GM19239 (cell line): ENCODE data around the gene POF1B.
A peak's percentile ranks its signal among the peaks of the same experiment; 100 is the strongest.

Experiments
- DNase-seq: peaks from one replicate; pipeline ENCODE4 v3.0.0; 2011; ENCODE audit warnings: low spot score; ENCODE audit not compliant: insufficient read length
- FAIRE-seq: peaks from 2 replicates; lab custom pipeline; 2011; peaks lifted over from hg19 to GRCh38; lab: Jason Lieb, UNC

The POF1B gene

DNA sequence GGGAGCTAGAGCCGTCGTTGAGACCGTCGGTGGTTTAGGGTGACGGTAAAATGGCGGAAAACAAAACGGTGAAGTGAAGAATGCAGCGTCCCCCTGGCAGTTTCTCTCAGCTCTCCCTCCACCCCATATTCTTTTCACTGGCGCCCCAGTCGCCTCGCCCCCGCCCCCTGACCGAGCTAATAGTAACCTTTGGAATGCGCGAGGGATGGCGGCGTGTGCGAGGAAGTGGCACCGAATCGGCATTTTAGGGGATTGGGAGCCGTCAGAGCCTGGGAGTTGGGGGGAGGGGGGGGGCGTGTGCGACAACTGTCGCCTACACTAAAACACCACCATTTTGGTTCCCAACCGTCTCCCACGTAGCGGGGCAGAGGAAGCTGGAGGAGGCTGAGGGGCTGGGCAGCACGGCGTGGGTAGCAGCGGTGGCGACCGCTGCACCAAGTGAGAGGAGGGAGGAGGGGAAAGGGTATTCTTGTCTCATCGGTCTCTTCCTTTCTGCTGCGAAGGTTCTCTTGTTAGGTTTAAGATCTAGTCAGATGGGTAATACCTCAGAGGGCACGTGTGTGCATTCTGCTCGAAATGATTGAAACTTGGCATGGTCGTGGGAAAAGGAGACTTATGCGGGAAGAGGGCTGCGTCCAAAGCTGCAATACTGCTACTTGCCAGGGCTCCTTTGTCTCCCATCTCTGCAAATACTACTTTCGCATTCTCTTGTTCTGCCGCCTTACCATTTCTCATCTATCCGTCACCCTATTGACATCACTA is 134.8 kb downstream of the POF1B start:
- DNase-seq (no peak), FAIRE-seq (peak; percentile 21)

DNA sequence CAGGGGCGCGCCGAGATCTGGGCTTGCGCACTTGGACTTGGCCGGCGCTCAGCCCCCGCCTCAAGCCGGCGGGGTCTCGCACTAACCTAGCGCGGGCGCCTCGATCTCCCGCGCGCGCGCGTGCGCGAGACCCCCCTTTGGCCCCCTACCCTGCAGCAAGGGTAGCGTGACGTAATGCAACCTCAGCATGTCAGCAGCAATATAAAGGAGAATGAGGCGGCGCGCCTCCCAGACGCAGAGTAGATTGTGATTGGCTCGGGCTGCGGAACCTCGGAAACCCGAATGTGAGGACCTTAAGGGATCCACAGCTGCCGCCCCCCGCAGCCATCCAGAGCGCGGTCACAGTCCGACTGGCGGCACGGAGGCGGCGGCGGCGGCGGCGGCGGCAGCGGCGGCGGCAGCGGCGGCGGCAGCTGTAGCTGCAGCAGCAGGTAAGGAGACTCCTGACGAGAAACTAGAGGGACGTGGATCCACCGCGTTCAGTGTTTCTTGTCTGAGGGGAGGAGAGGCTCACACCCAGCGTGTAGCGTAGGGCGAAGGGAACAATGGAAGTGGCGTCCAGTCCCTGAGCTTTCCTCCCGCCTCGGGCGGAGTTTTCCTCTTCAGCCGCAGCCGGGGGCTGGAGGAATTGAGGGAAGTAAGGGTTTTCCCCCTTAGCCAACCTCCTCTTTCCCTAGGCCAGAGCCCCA is 135.6 kb downstream of the POF1B start, which contains the start of the genes SATL1 and ZNF711:
SATL1 (minus strand) TSS at position 19 of the 689 bp plus-strand sequence. CDS start 134,811 bp downstream, outside the sequence.
ZNF711 (plus strand) TSS at position 231 of the 689 bp plus-strand sequence. CDS start 3,582 bp downstream, outside the sequence.
- DNase-seq (no peak), FAIRE-seq (no peak)

DNA sequence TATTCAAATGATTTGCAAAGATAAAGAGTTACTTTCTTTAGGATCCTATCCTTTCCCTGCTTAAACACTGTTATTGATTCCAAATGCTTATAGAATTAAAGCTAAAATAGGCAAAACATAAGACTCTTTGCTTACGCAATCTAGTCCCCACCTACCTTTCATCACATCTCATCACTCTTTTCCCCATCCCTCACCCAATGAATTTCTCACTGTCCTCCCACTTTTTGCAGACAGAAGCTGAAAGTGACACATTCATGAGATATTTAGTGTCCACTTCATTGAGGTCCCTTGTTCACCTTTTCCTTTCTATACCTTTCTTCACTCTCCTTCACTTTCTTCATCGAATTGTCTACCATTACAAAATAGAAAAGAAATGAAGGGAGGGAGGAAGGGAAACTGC is 136.3 kb downstream of the POF1B start:
- FAIRE-seq, result no peak
- DNase-seq, result no peak
